ENCODE data around the gene GMPPA. TPM values are rescaled to one million over a fixed set of nuclear protein-coding genes. Genes with fewer than 3 reads are reported as not detected.

Gene GMPPA
- total and polyA plus RNA-seq, 2 experiments from 2014 or later, result 67.8 to 76.5 TPM

DNA sequence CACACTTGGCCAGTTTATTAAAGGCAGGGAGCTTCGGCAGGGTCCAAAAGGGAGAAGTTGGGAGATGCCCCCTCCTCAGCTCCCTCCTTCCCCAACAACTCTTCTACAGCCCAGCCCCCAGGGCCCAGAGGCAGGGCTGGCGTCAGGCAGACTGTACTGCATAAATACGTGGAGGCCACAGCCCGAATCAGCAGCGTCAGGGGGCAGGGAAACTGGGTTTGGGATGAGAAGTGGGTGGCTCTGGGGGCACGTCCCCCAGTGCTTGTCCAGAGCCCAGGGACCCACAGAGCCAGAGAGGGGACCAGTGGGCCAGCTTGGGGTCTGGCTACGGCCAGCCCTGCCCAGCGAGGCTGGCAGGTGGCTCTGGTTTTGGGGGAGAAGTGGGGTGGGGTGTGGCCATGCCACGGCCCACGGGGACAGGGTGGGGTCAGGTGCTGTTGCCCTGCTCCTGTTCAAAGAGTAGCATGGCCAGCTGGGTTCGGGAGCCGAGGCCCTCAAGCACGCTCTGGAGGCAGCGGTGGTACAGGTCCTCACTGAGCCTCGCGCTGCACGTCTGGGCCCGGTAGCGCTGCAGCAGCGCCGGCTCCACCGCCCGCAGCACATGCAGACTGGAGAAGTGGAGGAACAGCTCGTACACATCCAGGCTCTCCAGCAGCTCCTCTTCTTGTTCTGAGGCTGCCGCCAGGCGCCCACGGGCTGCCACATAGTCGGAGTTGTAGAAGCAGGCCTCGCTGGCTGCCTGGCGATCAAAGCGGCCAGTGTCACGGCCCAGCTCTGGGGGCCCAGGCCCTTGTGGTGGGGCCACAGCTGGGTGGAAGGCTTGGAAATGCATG, 40.5 kb downstream of the GMPPA start:
- WGBS (ENCODE audit: low lambda C conversion rate, missing lambda C conversion rate), result 94% methylated on average over 31 of the region's 32 CpGs
- Histone ChIP-seq H3K9me3 (ENCODE audit: low read depth) (no peaks in the 10 kb centered on the region), H3K79me2 (peaks cover 16% of the 10 kb centered on the region), H2AFZ (no peak overlapping the region), H4K20me1 (ENCODE audit: insufficient read depth, poor library complexity, severe bottlenecking) (peaks cover 21% of the 10 kb centered on the region), H3K27me3 (no peaks in the 10 kb centered on the region), H3K4me1 (ENCODE audit: insufficient read depth) (peaks cover 21% of the 10 kb centered on the region), H3K4me2 (peak overlapping the region; percentile 41), H3K36me3 (replicated peaks; ENCODE audit: insufficient read depth, low read depth) (no peaks in the 10 kb centered on the region), H3K4me3 (no peak overlapping the region), H3K27ac (no peak overlapping the region), H3K9me2 (replicated peaks; ENCODE audit: insufficient read depth) (no peaks in the 10 kb centered on the region)
- DNase-seq (ENCODE audit: low spot score), result no peak
- TF ChIP-seq EZH2 (IDR thresholded peaks at IDR 0.05; ENCODE audit: borderline replicate concordance) (no peak), EZH2phosphoT487 (IDR thresholded peaks at IDR 0.05; ENCODE audit: low read depth, severe bottlenecking, unreplicated experiment) (no peak)
- TF ChIP-seq, protein P1, sequence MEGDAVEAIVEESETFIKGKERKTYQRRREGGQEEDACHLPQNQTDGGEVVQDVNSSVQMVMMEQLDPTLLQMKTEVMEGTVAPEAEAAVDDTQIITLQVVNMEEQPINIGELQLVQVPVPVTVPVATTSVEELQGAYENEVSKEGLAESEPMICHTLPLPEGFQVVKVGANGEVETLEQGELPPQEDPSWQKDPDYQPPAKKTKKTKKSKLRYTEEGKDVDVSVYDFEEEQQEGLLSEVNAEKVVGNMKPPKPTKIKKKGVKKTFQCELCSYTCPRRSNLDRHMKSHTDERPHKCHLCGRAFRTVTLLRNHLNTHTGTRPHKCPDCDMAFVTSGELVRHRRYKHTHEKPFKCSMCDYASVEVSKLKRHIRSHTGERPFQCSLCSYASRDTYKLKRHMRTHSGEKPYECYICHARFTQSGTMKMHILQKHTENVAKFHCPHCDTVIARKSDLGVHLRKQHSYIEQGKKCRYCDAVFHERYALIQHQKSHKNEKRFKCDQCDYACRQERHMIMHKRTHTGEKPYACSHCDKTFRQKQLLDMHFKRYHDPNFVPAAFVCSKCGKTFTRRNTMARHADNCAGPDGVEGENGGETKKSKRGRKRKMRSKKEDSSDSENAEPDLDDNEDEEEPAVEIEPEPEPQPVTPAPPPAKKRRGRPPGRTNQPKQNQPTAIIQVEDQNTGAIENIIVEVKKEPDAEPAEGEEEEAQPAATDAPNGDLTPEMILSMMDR (IDR thresholded peaks at IDR 0.05; ENCODE audit: poor library complexity), result no peak

DNA sequence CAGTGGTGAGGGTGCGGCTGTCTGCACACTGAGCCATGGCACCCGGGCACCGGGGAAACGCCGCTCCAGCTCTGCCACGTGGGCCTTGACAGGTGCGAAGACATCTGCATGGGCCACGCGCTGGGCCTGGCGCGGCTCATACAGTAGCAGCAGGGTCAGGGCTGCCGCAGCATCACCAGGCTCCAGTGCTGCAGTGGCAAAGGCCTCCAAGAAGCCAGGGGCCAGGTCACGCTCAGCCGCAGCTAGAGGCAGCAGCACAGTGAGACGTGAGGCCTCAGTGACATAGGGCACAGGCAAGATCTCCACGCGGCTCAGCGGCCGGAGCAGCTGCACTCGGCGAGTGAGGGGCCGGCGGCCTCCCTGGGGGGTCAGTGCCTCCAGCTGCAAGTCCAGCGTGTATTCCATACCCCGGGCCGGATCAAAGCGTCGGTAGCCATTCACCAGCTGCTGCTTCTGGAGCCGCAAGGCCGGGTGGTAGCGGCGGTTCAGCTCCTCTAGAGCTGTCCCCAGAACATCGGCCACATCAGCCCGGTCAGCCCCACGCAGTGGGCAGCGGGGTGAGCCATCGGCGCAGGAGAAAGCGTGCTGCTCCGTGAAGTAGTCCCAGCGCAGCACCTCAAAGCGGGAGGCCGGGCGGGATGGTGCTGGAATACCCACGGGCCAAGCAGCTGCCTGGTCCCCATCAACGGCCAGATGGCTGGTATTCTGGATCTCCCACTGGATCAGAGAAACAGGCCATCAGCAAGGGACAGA, 41.4 kb downstream of the GMPPA start:
- Histone ChIP-seq H3K27ac (no peak overlapping the region), H3K36me3 (replicated peaks; ENCODE audit: insufficient read depth, low read depth) (no peaks in the 10 kb centered on the region), H3K9me3 (ENCODE audit: low read depth) (no peaks in the 10 kb centered on the region), H4K20me1 (ENCODE audit: insufficient read depth, poor library complexity, severe bottlenecking) (peaks cover 21% of the 10 kb centered on the region), H3K79me2 (peaks cover 16% of the 10 kb centered on the region), H2AFZ (no peak overlapping the region), H3K4me2 (no peak overlapping the region), H3K4me1 (ENCODE audit: insufficient read depth) (peaks cover 24% of the 10 kb centered on the region), H3K27me3 (no peaks in the 10 kb centered on the region), H3K9me2 (replicated peaks; ENCODE audit: insufficient read depth) (no peaks in the 10 kb centered on the region), H3K4me3 (no peak overlapping the region)
- WGBS (ENCODE audit: low lambda C conversion rate, missing lambda C conversion rate), result 98% methylated on average over 40 of the region's 46 CpGs
- TF ChIP-seq EZH2phosphoT487 (IDR thresholded peaks at IDR 0.05; ENCODE audit: low read depth, severe bottlenecking, unreplicated experiment) (no peak), EZH2 (IDR thresholded peaks at IDR 0.05; ENCODE audit: borderline replicate concordance) (no peak)
- TF ChIP-seq, protein P1 (IDR thresholded peaks at IDR 0.05; ENCODE audit: poor library complexity), result no peak
- no peak for DNase-seq (ENCODE audit: low spot score)

DNA sequence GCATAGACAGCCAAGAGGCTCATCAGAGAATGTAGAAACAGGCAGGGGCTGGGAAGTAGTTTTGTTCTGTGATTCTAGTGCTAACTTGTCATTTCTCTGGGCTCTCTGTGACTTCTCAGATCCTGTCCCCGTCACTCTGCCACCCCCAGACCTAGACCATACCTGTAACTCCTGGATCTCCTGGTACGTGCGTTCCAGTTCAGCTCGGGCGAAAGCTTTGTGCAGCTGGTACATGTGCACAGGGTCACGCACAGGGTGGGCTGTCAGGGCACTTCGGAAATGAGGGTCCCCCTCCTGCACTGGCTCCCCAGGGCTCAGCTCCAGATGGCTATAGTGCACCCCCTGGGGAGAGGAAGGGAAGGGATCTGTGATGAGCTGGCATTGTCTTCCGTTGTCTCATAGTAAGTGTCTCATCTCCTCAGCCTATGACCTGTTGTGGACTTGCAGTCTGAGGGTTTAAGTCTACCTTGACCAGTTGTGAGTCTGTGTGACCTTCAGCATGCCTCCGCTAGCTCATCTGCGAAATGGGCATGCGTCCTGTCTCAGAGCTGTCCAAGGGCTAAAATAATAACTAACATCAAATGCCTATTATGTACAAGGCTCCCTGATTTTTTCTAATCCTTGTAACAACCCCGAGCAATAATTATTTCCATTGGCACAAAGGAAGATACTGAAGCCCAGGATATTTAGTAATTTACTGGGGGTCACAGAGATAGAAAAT, 42.3 kb downstream of the GMPPA start:
- peaks cover 24% of the 10 kb centered on the region for H3K4me1 ChIP-seq (ENCODE audit: insufficient read depth)
- H3K27ac ChIP-seq, result no peak overlapping the region
- H4K20me1 ChIP-seq (ENCODE audit: insufficient read depth, poor library complexity, severe bottlenecking), result peaks cover 21% of the 10 kb centered on the region

More for the DNA sequence above, 42.3 kb downstream of the GMPPA start:
- no peaks in the 10 kb centered on the region for H3K9me3 ChIP-seq (ENCODE audit: low read depth)
- H3K9me2 ChIP-seq (replicated peaks; ENCODE audit: insufficient read depth), result no peaks in the 10 kb centered on the region
- no peaks in the 10 kb centered on the region for H3K27me3 ChIP-seq
- H3K4me2 ChIP-seq, result peak overlapping the region; percentile 88
- H2AFZ ChIP-seq, result no peak overlapping the region
- 92% methylated on average over 12 of the region's 12 CpGs for WGBS (ENCODE audit: low lambda C conversion rate, missing lambda C conversion rate)
- no peaks in the 10 kb centered on the region for H3K36me3 ChIP-seq (replicated peaks; ENCODE audit: insufficient read depth, low read depth)
- H3K4me3 ChIP-seq, result no peak overlapping the region
- TF ChIP-seq, protein P1 (IDR thresholded peaks at IDR 0.05; ENCODE audit: poor library complexity), result no peak
- TF ChIP-seq EZH2phosphoT487 (IDR thresholded peaks at IDR 0.05; ENCODE audit: low read depth, severe bottlenecking, unreplicated experiment), result no peak
- TF ChIP-seq EZH2 (IDR thresholded peaks at IDR 0.05; ENCODE audit: borderline replicate concordance), result no peak
- DNase-seq (ENCODE audit: low spot score), result no peak
- peaks cover 16% of the 10 kb centered on the region for H3K79me2 ChIP-seq
